ENCODE measurements around the gene MAGI3.
A peak's percentile ranks its signal among the peaks of the same experiment; 100 is the strongest.
"Not testable (repeated sequence)": the region's sequence is repeated elsewhere in the genome, so short reads cannot be mapped to it uniquely, and the experiment has no call there.

The MAGI3 gene

DNA sequence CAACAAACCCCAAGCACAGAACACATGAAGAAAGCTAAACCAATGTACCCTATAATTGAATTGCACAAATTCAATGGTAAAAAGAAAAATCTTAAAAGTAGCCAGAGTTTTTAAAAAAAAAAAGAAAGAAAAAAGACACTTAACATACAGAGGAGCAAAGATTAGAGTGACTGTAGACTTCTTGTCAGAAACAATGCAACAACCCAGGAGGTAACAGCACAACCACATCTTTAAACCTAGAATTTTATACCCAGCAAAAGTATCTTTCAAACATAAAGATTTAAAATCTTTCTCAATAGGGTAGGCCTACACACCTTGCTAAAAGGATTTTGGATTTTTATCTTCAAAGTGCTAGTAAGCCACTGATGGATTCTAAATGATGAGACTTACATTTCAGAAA, 304.6 kb downstream of the MAGI3 start:
- no peak for DNase-seq (ENCODE audit: low spot score)

- peak; percentile 52 for DNase-seq (ENCODE audit: low spot score)
Measured at GRCh38 chr1:113701429-113701828, 311.1 kb downstream of the MAGI3 start.

DNA sequence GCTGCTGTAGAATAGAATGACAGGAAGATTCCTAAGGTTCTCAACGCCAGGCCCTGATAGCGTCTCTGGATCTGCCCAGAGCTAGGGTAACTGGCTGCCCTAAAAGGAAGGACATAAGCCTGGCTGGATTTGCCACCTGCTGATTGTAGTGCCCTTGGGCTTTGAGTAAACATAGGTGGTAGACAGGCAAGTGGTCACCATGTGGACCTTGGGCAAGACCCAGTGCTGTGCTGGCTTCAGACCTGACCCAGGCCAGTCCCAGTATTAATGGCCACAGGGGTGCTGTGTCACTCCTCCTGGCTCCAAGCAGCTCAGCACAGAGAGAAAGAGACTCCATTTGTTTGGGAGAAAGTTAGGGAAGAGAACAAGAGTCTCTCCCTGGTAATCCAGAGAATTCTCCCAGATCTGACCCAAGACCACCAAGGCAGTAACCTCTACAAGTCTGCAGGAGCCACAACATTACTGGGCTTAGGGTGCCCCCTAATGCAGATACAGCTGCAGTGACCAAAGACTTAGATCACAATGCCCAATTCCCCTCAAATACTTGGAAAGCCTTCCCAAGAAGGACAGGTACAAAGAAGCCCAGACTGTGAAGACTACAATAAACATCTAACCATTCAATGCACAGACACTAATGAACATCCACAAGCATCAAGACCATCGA, 324.4 kb downstream of the MAGI3 start:
- DNase-seq (ENCODE audit: low spot score): no peak

DNA sequence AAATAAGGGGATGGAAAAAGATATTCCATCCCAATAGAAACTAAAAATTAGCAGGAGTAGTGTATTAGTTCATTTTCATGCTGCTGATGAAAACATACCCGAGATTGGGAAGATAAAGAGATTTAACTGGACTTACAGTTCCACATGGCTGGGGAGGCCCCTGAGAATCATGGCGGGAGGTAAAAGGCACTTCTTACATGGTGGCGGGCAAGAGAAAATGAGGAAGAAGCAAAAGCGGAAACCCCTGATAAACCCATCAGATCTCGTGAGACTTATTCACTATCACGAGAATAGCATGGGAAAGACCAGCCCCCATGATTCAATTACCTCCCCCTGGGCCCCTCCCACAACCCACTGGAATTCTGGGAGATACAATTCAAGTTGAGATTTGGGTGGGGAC, 327.2 kb downstream of the MAGI3 start:
- DNase-seq (ENCODE audit: low spot score): not testable (repeated sequence)

- not testable (repeated sequence) for DNase-seq (ENCODE audit: low spot score)
Measured at GRCh38 chr1:113718621-113719020, 328.3 kb downstream of the MAGI3 start.

GRCh38 chr1:113721010-113721409, 330.7 kb downstream of the MAGI3 start:
- DNase-seq (ENCODE audit: low spot score): no peak

GRCh38 chr1:113732802-113733201, 342.5 kb downstream of the MAGI3 start:
- DNase-seq (ENCODE audit: low spot score): no peak

GRCh38 chr1:113734357-113735055, 344.2 kb downstream of the MAGI3 start:
- no peak for DNase-seq (ENCODE audit: low spot score)

Data from iPS-NIHi11 (cell line).